K562 (cell line): Measurements from ENCODE around the gene ARL8A. TPM values are rescaled to one million over a fixed set of nuclear protein-coding genes. Genes with fewer than 3 reads are reported as not detected.

ENCODE experiments used
- ATAC-seq: fragments of 200-7000 bp; cut with Tn5 transposase; 3 replicates; pipeline ENCODE4 v1.9.1; 2020; ENCODE audit warnings: moderate library complexity
- BruUV-seq: library from RNA; stranded (reverse); fragments of 400-500 nt; replicated peaks from 2 replicates; lab custom pipeline; 2021; lab: Mats Ljungman, UMichigan
- CTCF ChIA-PET: fragments of 300-600 bp; formaldehyde crosslinking; extraction: SDS; loops from one replicate; lab custom pipeline; 2021; ENCODE audit warnings: low intra/inter-chr PET ratio; lab: Yijun Ruan, JAX
- POLR2A ChIA-PET: fragments of 300-600, 350-650 bp; sonication (Branson Sonifier 250); formaldehyde crosslinking; extraction: SDS; loops from one replicate; lab custom pipeline; 2021; ENCODE audit warnings: antibody characterized with exemption, inconsistent platforms; lab: Yijun Ruan, JAX
- DNase-seq, 4 experiments: peaks; one replicate each; pipeline versions ENCODE4 v3.0.0 to v3.0.0-alpha.2; 2011 to 2018; ENCODE audit warnings: low spot score in 3 of 4, mixed read lengths in 3 of 4; ENCODE audit errors: extremely low read depth in 1 of 4
- FAIRE-seq: peaks from 2 replicates; lab custom pipeline; 2011; peaks lifted over from hg19 to GRCh38; lab: Jason Lieb, UNC
- H2AFZ ChIP-seq: 2 replicates; pipeline ENCODE4 v1.6.0; 2011; ENCODE audit warnings: low read depth, low read length, control low read depth, inconsistent platforms
- H3K27ac ChIP-seq: fragments of 200-600 bp; 3 replicates; pipeline ENCODE4 v1.8.0; 2011; ENCODE audit warnings: low read depth, mild to moderate bottlenecking, control low read depth, inconsistent platforms, low read length, moderate library complexity, mixed read lengths; ENCODE audit errors: extremely low read depth
- H3K27me3 ChIP-seq, 2 experiments: fragments of 300-600 bp in 1 of 2; 2 replicates in 1 of 2; 3 replicates in 1 of 2; pipeline versions ENCODE4 v1.6.0 to v1.8.0; 2011; ENCODE audit warnings: inconsistent platforms in 2 of 2, low read length in 2 of 2, mild to moderate bottlenecking in 1 of 2, mixed read lengths in 1 of 2, moderate library complexity in 1 of 2; ENCODE audit not compliant: control insufficient read depth in 2 of 2, insufficient read depth in 2 of 2
- H3K36me3 ChIP-seq: fragments of 300-600 bp; 3 replicates; pipeline ENCODE4 v1.8.0; 2011; ENCODE audit warnings: mild to moderate bottlenecking, low read length, inconsistent platforms; ENCODE audit not compliant: control insufficient read depth, insufficient read depth
- H3K4me1 ChIP-seq, 2 experiments: fragments of 200-600 bp in 1 of 2; replicated peaks in 1 of 2; 2 replicates in 1 of 2; 3 replicates in 1 of 2; pipeline versions ENCODE4 v1.5.1 to v1.8.0; 2011; ENCODE audit warnings: inconsistent platforms in 2 of 2, low read length in 2 of 2, mild to moderate bottlenecking in 1 of 2, mixed read lengths in 1 of 2, moderate library complexity in 1 of 2; ENCODE audit not compliant: control insufficient read depth in 2 of 2, insufficient read depth in 2 of 2
- H3K4me2 ChIP-seq: 2 replicates; pipeline ENCODE4 v1.6.1; 2011; ENCODE audit warnings: low read length, control low read depth, inconsistent platforms, mixed read lengths; ENCODE audit not compliant: insufficient read depth
- H3K4me3 ChIP-seq: fragments of 200-600 bp; sonication (generic), shearing (Covaris generic); 2 replicates; pipeline ENCODE4 v1.5.1; 2016; ENCODE audit warnings: control low read depth, inconsistent platforms
- H3K79me2 ChIP-seq: fragments of 200-600 bp; 3 replicates; pipeline ENCODE4 v1.8.0; 2011; ENCODE audit warnings: low read length, inconsistent platforms; ENCODE audit not compliant: control insufficient read depth, insufficient read depth
- H3K9ac ChIP-seq, 2 experiments: 2 replicates each; pipeline versions ENCODE4 v1.6.0 to v1.6.1; 2011; ENCODE audit warnings: low read depth in 2 of 2, low read length in 2 of 2, control low read depth in 1 of 2, inconsistent platforms in 1 of 2, mild to moderate bottlenecking in 1 of 2, mixed read lengths in 1 of 2; ENCODE audit not compliant: insufficient read depth in 1 of 2
- H3K9me1 ChIP-seq: one replicate; pipeline ENCODE4 v1.6.0; 2011; ENCODE audit warnings: inconsistent platforms, mild to moderate bottlenecking, low read length, moderate library complexity; ENCODE audit not compliant: control insufficient read depth, insufficient read depth
- H3K9me3 ChIP-seq: replicated peaks from 2 replicates; pipeline ENCODE4 v1.5.1; 2011; ENCODE audit warnings: low read depth, low read length, inconsistent platforms; ENCODE audit not compliant: control insufficient read depth, insufficient read depth
- H4K20me1 ChIP-seq: replicated peaks from 2 replicates; pipeline ENCODE4 v1.6.1; 2011; ENCODE audit warnings: low read length, inconsistent platforms, mixed read lengths; ENCODE audit not compliant: control insufficient read depth, insufficient read depth
- AFF1 ChIP-seq, 2 experiments: fragments of 450-650 bp; IDR thresholded peaks; 2 replicates each; pipeline ENCODE4 v1.6.1; 2018; ENCODE audit warnings: mild to moderate bottlenecking in 2 of 2, low read depth in 1 of 2; ENCODE audit not compliant: partially characterized antibody in 2 of 2
- CHD2 ChIP-seq: IDR thresholded peaks from 2 replicates; pipeline ENCODE4 v1.6.1; 2011; ENCODE audit warnings: low read depth, low read length
- IRF2 ChIP-seq: sonication (generic); formaldehyde crosslinking; IDR thresholded peaks from 2 replicates; pipeline ENCODE4 v1.8.1; 2022; ENCODE audit warnings: mild to moderate bottlenecking, missing genetic modification reagents
- MAX ChIP-seq: sonication (generic); formaldehyde crosslinking; IDR thresholded peaks from 2 replicates; pipeline ENCODE4 v1.9.0; 2022; ENCODE audit warnings: mild to moderate bottlenecking, missing genetic modification reagents
- MYC ChIP-seq, 2 experiments: fragments of 250-450 bp in 1 of 2; sonication (Bioruptor Pico) in 1 of 2; IDR thresholded peaks; 2 replicates each; pipeline versions ENCODE4 v1.5.1 to v1.6.1; 2012 to 2021; ENCODE audit warnings: low read depth in 2 of 2, borderline replicate concordance in 1 of 2, improper control_type of control experiment in 1 of 2, low read length in 1 of 2, mild to moderate bottlenecking in 1 of 2, moderate library complexity in 1 of 2
- NCOA2 ChIP-seq, 2 experiments: fragments of 450-650 bp; IDR thresholded peaks; 2 replicates each; pipeline ENCODE4 v1.6.1; 2018; ENCODE audit warnings: mild to moderate bottlenecking in 2 of 2, moderate library complexity in 1 of 2; ENCODE audit not compliant: partially characterized antibody in 2 of 2
- NR2C1 ChIP-seq, 2 experiments: fragments of 450-650 bp; IDR thresholded peaks; 2 replicates each; pipeline ENCODE4 v1.6.1; 2017; ENCODE audit warnings: mild to moderate bottlenecking in 2 of 2, antibody characterized with exemption in 1 of 2, inconsistent platforms in 1 of 2, missing compliant biosample characterization in 1 of 2, missing genetic modification characterization in 1 of 2
- OTX1 ChIP-seq: fragments of 450-650 bp; formaldehyde crosslinking; IDR thresholded peaks from 2 replicates; pipeline ENCODE4 v1.4.0; 2022; ENCODE audit warnings: mild to moderate bottlenecking
- POLR2AphosphoS5 ChIP-seq: IDR thresholded peaks from 2 replicates; pipeline ENCODE4 v1.6.1; 2011; ENCODE audit warnings: mild to moderate bottlenecking, low read depth, low read length, moderate library complexity; ENCODE audit not compliant: control insufficient read depth, insufficient read depth
- RUNX1 ChIP-seq: sonication (generic); IDR thresholded peaks from 2 replicates; pipeline ENCODE4 v1.6.1; 2016; ENCODE audit warnings: antibody characterized with exemption, low read depth
- SIN3A ChIP-seq, 2 experiments: fragments of 150-350 bp in 1 of 2; IDR thresholded peaks; 2 replicates each; pipeline ENCODE4 v1.6.1; 2011 to 2016; ENCODE audit warnings: borderline replicate concordance in 2 of 2, low read depth in 2 of 2, low read length in 2 of 2, mild to moderate bottlenecking in 2 of 2, moderate library complexity in 2 of 2; ENCODE audit not compliant: control insufficient read depth in 1 of 2
- USF2 ChIP-seq: sonication (generic); formaldehyde crosslinking; IDR thresholded peaks from 2 replicates; pipeline ENCODE4 v1.5.0; 2020; ENCODE audit warnings: missing genetic modification reagents
- ZNF121 ChIP-seq: sonication (generic); formaldehyde crosslinking; conservative IDR thresholded peaks from 2 replicates; pipeline ENCODE4 v1.8.0; 2022; ENCODE audit warnings: missing genetic modification reagents
- WGBS: fragments of 100-300 bp; shearing (Covaris generic); methylation state at CpG from one replicate; pipeline ENCODE4 v1.1.6; 2016; ENCODE audit warnings: low coverage, mixed read lengths; ENCODE audit not compliant: insufficient coverage; ENCODE audit errors: missing lambda C conversion rate; 5-methylcytosine and 5-hydroxymethylcytosine counted together
- in situ Hi-C: fragments of 300-500 bp; cut with MboI; formaldehyde crosslinking; loops from 4 replicates; pipeline ENCODE4 v1.15.0; 2018; ENCODE audit warnings: inconsistent platforms, mixed read lengths
- intact Hi-C: fragments of 100-400 bp; cut with micrococcal nuclease; formaldehyde crosslinking; loops from 2 replicates; pipeline ENCODE4 v1.14.2; 2022
- polyA plus RNA-seq, 8 experiments: library from polyadenylated mRNA; depleted of rRNA in 4 of 8; stranded (reverse) in 5 of 8; unstranded in 3 of 8; fragments of >200 nt; fragmentation: Nextera tagmentation in 2 of 8; fragmentation: Illumina TruSeq in 1 of 8; extraction: Ambion mirVana in 2 of 8; extraction: Trizol in 1 of 8; gene quantifications; 2 replicates each; pipeline versions ENCODE4 v1.2.1 to v1.2.3, GENCODE V29; 2011 to 2014; ENCODE audit warnings: inconsistent platforms in 1 of 8, missing spikeins in 1 of 8
- total RNA-seq, 7 experiments: library from RNA; depleted of rRNA in 6 of 7; stranded (reverse); fragments of >200 nt in 6 of 7; fragmentation: Illumina TruSeq in 2 of 7; extraction: Trizol in 2 of 7; gene quantifications; 2 replicates each; pipeline versions ENCODE4 v1.2.1 to v1.2.3, GENCODE V29; 2011 to 2021; ENCODE audit warnings: low replicate concordance in 1 of 7

Gene ARL8A
- total and polyA plus RNA-seq, 9 of the 15 experiments (the other 6 are each of a cell fraction or from before 2014, with no cell fraction given) = 0.17 to 27.3 (median 15.6) TPM

DNA sequence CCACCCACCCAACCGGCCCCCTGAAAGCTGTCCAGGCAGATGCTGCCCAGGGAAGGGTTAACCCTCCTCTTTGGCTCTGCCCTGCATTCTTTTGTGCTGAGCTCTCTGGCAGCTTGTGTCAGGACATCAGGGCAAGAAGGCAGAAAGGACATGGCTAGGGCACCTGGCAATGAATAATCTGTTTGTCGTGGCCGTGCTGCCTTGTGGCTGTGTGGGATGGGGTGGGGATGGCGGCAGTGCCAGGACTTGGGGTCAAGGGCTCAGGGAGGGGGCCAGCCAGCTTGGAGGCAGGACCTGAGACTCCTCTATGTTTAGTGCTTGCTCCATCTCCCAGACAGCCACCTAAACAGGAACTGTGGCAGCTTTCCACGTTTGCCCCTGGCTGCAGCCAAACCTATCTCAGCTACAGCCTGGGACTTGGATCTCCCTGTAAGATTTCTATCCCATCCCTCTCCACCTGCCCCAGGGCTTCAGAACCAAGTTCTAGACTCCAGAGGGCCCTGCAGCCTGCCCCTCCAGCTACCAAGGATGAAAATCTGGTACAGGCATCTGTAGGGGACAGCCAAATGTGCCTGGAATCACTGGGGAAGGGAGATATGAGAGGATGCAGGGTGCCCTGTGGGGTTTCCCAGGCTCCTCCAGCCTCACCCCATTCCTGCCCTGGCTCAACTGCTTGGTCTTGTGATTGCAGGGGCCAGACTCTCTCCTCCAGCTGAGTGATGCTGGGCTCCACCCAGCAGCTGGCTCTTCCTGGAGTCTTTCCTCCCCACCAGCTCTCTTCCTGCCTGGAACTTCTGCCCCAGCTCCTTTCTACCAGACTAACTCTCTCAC is 31.5 kb downstream of the ARL8A start:
- Histone ChIP-seq H3K9me1 (no peaks in the 10 kb centered on the region), H3K4me3 (no peak overlapping the region)
- no TSS peak for BruUV-seq
- TF ChIP-seq RUNX1 (no peak), ZNF121 (no peak), CHD2 (no peak), NCOA2 (IDR thresholded peaks at IDR 0.05; ENCODE audit: partially characterized antibody in 2 of 2) (no peak), MYC (IDR thresholded peaks at IDR 0.05; ENCODE audit: low read depth, low read length) (no peak), MYC (CRISPR knock-in tag; IDR thresholded peaks at IDR 0.05; ENCODE audit: borderline replicate concordance, low read depth) (no peak), SIN3A (IDR thresholded peaks at IDR 0.05; ENCODE audit: borderline replicate concordance in 2 of 2, control insufficient read depth in 1 of 2, low read depth in 2 of 2, low read length in 2 of 2) (no peak), NR2C1 (IDR thresholded peaks at IDR 0.05) (no peak), NR2C1 (tag; IDR thresholded peaks at IDR 0.05) (no peak), POLR2AphosphoS5 (no peak), OTX1 (no peak), IRF2 (CRISPR knock-in tag) (no peak), USF2 (CRISPR knock-in tag) (no peak), MAX (CRISPR knock-in tag) (no peak), AFF1 (IDR thresholded peaks at IDR 0.05; ENCODE audit: low read depth in 1 of 2, partially characterized antibody in 2 of 2) (no peak)

More for the DNA sequence above, 31.5 kb downstream of the ARL8A start:
- 13% methylated on average over 5 of the region's 5 CpGs for WGBS
- no peak overlapping the region for H2AFZ ChIP-seq
- no peak for DNase-seq
- intact Hi-C loops = no loop called here
- H3K27ac ChIP-seq = no peak overlapping the region
- H3K79me2 ChIP-seq = no peaks in the 10 kb centered on the region
- in situ Hi-C loops = no loop called here
- no peak for FAIRE-seq
- peak overlapping the region in 1 of 2 experiments; percentile 57; a peak in 2 of 4 replicates for H3K9ac ChIP-seq
- ChIA-PET POLR2A (interaction anchor here (0.6 to 1.6 kb wide), 15 partner anchors 8 to 628 kb away, joined by 3 to 6 read pairs (median 3); partner anchors contain the start of gene TIMM17A), CTCF (no interaction called here)
- H3K9me3 ChIP-seq = no peaks in the 10 kb centered on the region
- no peaks in the 10 kb centered on the region for H3K36me3 ChIP-seq
- no peak overlapping the region for H3K4me2 ChIP-seq
- H3K27me3 ChIP-seq = peaks cover 3 to 14% of the 10 kb centered on the region in 2 experiments; a peak in 3 of 5 replicates
- 0 out of 2 replicates have a peak, but pooled peaks cover 3% of the 10 kb centered on the region for H4K20me1 ChIP-seq
- no peak for ATAC-seq
- H3K4me1 ChIP-seq = peaks cover 5 to 10% of the 10 kb centered on the region in 2 experiments; a peak in 4 of 5 replicates
